Subcutaneous adipose tissue (tissue), 4 donors: Measurements from ENCODE around the gene ZBTB33. TPM values are rescaled to one million over a fixed set of nuclear protein-coding genes. Genes with fewer than 3 reads are reported as not detected.

Experiments used
- CTCF ChIP-seq: fragments of 450-650 bp; IDR thresholded peaks from one replicate; pipeline ENCODE4 v1.5.1; 2016; ENCODE audit warnings: low read depth, mild to moderate bottlenecking, control low read depth, antibody characterized with exemption, moderate library complexity
- total RNA-seq, 4 donors: library from RNA; depleted of rRNA; stranded (reverse); fragments of >200 nt; gene quantifications; one replicate each; pipeline ENCODE4 v1.1.0, GENCODE V29; 2016

ZBTB33 gene
- total RNA-seq, 4 donors from 2014 or later, result 10.5 to 22.0 (median 15.2) TPM

DNA sequence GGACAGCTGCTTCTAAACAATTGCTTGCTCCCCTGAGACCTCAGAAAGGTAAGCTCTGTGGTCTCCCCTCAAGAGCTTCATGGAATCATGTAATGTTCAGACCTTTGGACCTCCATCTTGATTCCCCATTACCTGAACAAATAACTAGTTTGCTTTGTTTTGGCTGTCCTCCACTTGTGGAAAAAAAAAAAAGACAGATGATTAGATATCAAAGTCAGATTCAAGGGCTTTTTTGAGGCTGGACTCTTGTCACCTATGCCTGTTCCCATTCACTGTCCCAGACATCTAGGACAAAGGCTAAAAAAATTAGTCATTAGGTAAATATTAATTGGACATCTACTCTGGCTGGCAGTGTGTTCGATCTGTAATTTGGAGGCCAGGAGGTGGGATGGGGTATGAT, 47.3 kb downstream of the ZBTB33 start:
- TF ChIP-seq CTCF, result no peak

DNA sequence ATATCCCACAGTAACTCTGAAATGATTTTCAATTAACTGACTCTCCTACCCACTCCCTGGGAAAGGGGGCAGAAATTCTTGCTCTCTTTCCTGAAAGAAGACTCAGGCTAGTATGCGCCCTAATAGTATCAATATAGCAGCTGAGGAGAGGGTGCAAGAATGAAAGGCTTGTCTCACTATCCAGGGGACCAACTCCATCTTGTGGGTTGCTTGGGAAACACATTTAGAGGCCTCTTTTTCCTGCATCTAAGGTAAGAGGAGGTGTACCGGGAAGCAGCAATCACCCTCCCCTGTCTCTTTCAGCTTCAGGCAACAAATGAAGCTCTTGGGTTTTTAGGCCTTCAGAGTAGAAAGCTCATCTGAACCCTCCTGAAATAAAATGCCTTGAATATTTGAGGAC, 49.3 kb downstream of the ZBTB33 start:
- TF ChIP-seq CTCF, result no peak

DNA sequence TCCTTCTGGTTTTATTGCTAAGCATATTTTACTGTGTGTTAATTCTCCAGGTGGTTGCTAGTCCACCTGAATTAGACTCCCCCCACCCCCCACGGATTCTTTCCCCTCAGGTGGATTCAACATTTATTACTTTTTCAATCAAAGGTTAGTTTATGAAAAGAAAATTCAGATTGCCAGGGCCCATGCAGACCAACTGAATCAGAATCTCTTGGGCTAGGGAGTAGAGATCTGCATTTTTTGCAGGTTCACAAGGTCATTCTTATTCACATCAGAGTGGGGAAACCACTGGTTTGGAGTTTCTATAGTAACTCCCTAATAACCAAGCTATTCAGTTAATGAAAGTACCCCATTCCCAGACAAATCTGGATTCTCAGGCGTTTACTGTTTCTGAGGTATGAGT, 50.9 kb downstream of the ZBTB33 start:
- TF ChIP-seq CTCF, result no peak

DNA sequence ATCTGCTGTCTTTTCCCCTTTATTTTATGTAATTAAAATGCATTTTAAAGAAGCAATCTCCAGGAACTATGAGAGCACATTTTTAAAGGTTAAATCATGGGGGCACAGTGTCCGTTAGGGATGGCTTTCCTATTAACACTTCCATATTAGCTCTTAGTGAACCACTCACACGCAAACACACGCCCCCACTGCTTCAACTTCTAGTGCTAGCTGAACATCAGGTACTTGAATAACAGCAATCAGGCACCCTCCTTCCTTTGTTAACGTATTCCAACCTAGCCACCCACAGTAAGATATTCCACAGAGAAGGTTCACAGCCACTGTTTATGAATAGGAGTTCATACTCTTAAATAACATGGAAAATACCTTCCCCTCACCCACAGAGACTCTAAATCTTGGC, 51.3 kb downstream of the ZBTB33 start:
- TF ChIP-seq CTCF, result no peak

- TF ChIP-seq CTCF, result no peak
Measured at GRCh38 chrX:120302434-120302833, 51.8 kb downstream of the ZBTB33 start.

- no peak for TF ChIP-seq CTCF
Measured at GRCh38 chrX:120304256-120304655, 53.6 kb downstream of the ZBTB33 start.

DNA sequence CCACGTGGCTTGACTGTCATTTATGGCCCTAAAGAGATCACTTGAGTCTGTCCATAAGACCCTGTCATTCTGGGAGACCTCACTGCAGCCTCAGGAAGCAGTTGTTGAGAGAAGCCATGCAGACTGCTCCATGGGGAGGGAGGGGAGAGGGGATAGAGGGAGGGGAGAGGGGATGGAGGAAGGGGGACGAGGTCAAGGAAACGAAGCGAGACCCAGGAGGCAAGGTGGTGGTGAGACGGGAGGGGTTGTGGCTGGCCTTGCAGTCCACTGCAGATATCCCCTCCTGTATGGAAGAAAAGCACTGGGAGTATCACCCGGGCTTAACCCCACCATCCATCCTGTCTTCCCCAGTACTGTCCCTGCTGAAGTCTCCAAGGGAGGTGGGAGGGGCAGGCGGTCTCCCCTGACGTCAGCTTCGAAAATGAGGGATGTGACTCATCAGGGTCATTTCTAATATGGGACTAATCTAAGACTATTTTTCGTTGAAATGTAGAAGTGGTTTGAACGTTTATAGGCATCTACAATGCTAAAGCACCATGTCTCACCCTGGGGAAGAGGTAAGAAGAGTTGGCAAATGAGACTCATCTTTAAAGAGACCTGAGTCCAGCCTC, 55.0 kb downstream of the ZBTB33 start:
- no peak for TF ChIP-seq CTCF
